Subcutaneous adipose tissue (tissue), 4 donors: ENCODE results near the gene ARL9. TPM values are rescaled to one million over a fixed set of nuclear protein-coding genes. Genes with fewer than 3 reads are reported as not detected.

Experiments
- CTCF ChIP-seq: fragments of 450-650 bp; IDR thresholded peaks from one replicate; pipeline ENCODE4 v1.5.1; 2016; ENCODE audit warnings: low read depth, mild to moderate bottlenecking, control low read depth, antibody characterized with exemption, moderate library complexity
- total RNA-seq, 4 donors: library from RNA; depleted of rRNA; stranded (reverse); fragments of >200 nt; gene quantifications; one replicate each; pipeline ENCODE4 v1.1.0, GENCODE V29; 2016

ARL9 gene
- total RNA-seq = not detected

- TF ChIP-seq CTCF = no peak
Measured at GRCh38 chr4:56505269-56506130, at the start of gene ARL9. ARL9 (plus strand) TSS chr4:56505791; CDS start chr4:56505863, 72 bp downstream.

GRCh38 chr4:56460085-56460484 is 45.5 kb upstream of the ARL9 start:
- TF ChIP-seq CTCF = no peak

GRCh38 chr4:56462157-56462556 is 43.4 kb upstream of the ARL9 start:
- TF ChIP-seq CTCF = no peak

GRCh38 chr4:56463711-56464110 is 41.9 kb upstream of the ARL9 start:
- no peak for TF ChIP-seq CTCF

GRCh38 chr4:56464581-56464980 is 41.0 kb upstream of the ARL9 start:
- TF ChIP-seq CTCF = no peak

GRCh38 chr4:56465599-56466295 is 39.8 kb upstream of the ARL9 start:
- no peak for TF ChIP-seq CTCF

- TF ChIP-seq CTCF = no peak
Measured at GRCh38 chr4:56466910-56467283, 38.7 kb upstream of the ARL9 start.
